Keratinocyte (primary cell): Measurements from ENCODE around the gene OPTC.

Source experiments
- EZH2 ChIP-seq: IDR thresholded peaks from one replicate; pipeline ENCODE4 v1.6.1; 2012; ENCODE audit warnings: inconsistent platforms, mild to moderate bottlenecking, low read length, moderate library complexity
- TF ChIP-seq, protein P1 (sequence below), 3 experiments: IDR thresholded peaks in 1 of 3; conservative IDR thresholded peaks in 1 of 3; optimal IDR thresholded peaks in 1 of 3; 2 replicates in 2 of 3; 3 replicates in 1 of 3; pipeline versions ENCODE3 to v1.5.1; 2011; ENCODE audit warnings: low read length in 3 of 3, mild to moderate bottlenecking in 3 of 3, moderate library complexity in 2 of 3, control low read depth in 1 of 3, inconsistent platforms in 1 of 3; ENCODE audit not compliant: insufficient read depth in 2 of 3; ENCODE audit errors: extremely low read depth in 1 of 3

DNA sequence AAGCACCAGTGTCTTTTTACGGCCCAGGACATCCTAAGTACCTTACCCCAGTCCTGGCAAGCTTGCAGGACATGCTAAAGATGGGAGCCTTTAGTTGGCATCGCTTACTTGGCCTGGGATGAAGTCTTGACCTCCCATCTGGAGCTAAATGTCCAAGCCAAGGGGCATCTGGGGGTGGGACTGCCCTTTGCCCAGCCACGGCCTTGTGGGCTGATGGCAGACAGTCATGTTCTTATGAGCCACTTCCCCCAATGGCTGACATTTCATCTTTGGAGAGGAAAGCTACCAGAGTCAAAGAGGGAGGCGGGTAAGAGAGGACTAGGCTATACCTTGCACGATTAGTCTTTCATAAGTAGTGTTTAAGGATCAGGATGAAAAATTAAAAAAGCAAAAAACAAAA lies 32.2 kb downstream of the OPTC start:
- TF ChIP-seq, protein P1, sequence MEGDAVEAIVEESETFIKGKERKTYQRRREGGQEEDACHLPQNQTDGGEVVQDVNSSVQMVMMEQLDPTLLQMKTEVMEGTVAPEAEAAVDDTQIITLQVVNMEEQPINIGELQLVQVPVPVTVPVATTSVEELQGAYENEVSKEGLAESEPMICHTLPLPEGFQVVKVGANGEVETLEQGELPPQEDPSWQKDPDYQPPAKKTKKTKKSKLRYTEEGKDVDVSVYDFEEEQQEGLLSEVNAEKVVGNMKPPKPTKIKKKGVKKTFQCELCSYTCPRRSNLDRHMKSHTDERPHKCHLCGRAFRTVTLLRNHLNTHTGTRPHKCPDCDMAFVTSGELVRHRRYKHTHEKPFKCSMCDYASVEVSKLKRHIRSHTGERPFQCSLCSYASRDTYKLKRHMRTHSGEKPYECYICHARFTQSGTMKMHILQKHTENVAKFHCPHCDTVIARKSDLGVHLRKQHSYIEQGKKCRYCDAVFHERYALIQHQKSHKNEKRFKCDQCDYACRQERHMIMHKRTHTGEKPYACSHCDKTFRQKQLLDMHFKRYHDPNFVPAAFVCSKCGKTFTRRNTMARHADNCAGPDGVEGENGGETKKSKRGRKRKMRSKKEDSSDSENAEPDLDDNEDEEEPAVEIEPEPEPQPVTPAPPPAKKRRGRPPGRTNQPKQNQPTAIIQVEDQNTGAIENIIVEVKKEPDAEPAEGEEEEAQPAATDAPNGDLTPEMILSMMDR (optimal IDR thresholded peaks at IDR 0.05 in 1 of 3, IDR thresholded peaks at IDR 0.05 in 1 of 3, conservative IDR thresholded peaks at IDR 0.05 in 1 of 3; ENCODE audit: extremely low read depth in 1 of 3, insufficient read depth in 2 of 3, low read length in 3 of 3), result no peak
- no peak for TF ChIP-seq EZH2
